Keratinocyte (primary cell): ENCODE measurements around the gene MRPL38.

Source experiments
- CTCF ChIP-seq, 3 experiments: IDR thresholded peaks in 1 of 3; conservative IDR thresholded peaks in 1 of 3; optimal IDR thresholded peaks in 1 of 3; 2 replicates in 2 of 3; 3 replicates in 1 of 3; pipeline versions ENCODE3 to v1.5.1; 2011; ENCODE audit warnings: low read length in 3 of 3, mild to moderate bottlenecking in 3 of 3, moderate library complexity in 2 of 3, control low read depth in 1 of 3, inconsistent platforms in 1 of 3; ENCODE audit not compliant: insufficient read depth in 2 of 3; ENCODE audit errors: extremely low read depth in 1 of 3
- EZH2 ChIP-seq: IDR thresholded peaks from one replicate; pipeline ENCODE4 v1.6.1; 2012; ENCODE audit warnings: inconsistent platforms, mild to moderate bottlenecking, low read length, moderate library complexity

- no peak for TF ChIP-seq CTCF (optimal IDR thresholded peaks at IDR 0.05 in 1 of 3, IDR thresholded peaks at IDR 0.05 in 1 of 3, conservative IDR thresholded peaks at IDR 0.05 in 1 of 3; ENCODE audit: extremely low read depth in 1 of 3, insufficient read depth in 2 of 3, low read length in 3 of 3)
- TF ChIP-seq EZH2, result no peak
Observed at GRCh38 chr17:75849279-75849646, 55.4 kb downstream of the MRPL38 start.
